AG10803 (cell line): ENCODE measurements around the gene SMAD6.

Experiments
- DNase-seq: peaks from one replicate; pipeline ENCODE4 v3.0.0; 2010; ENCODE audit warnings: low read depth
- H3K4me3 ChIP-seq: 2 replicates; pipeline ENCODE4 v1.5.1; 2011; ENCODE audit warnings: mild to moderate bottlenecking, low read length, control low read depth
- CTCF ChIP-seq: conservative IDR thresholded peaks from 2 replicates; pipeline ENCODE4 v1.5.1; 2011; ENCODE audit warnings: mild to moderate bottlenecking, low read length, control low read depth, inconsistent platforms

Gene SMAD6

GRCh38 chr15:66780973-66781718 lies 79.1 kb downstream of the SMAD6 start:
- TF ChIP-seq CTCF = no peak

GRCh38 chr15:66782785-66783184 lies 80.7 kb downstream of the SMAD6 start:
- TF ChIP-seq CTCF = no peak
- no peak overlapping the region for H3K4me3 ChIP-seq
- DNase-seq = no peak

More at GRCh38 chr15:66780973-66781718, 79.1 kb downstream of the SMAD6 start:
- DNase-seq = no peak
- no peak overlapping the region for H3K4me3 ChIP-seq

- TF ChIP-seq CTCF = no peak
- DNase-seq = no peak
- H3K4me3 ChIP-seq = no peak overlapping the region
Measured at GRCh38 chr15:66783314-66783713, 81.3 kb downstream of the SMAD6 start.

- DNase-seq = no peak
- no peak for TF ChIP-seq CTCF
- H3K4me3 ChIP-seq = no peak overlapping the region
Measured at GRCh38 chr15:66783725-66784124, 81.7 kb downstream of the SMAD6 start.

GRCh38 chr15:66784174-66784573 lies 82.1 kb downstream of the SMAD6 start:
- no peak overlapping the region for H3K4me3 ChIP-seq
- TF ChIP-seq CTCF = no peak
- no peak for DNase-seq

- peak; percentile 63 for DNase-seq
- no peak overlapping the region for H3K4me3 ChIP-seq
- no peak for TF ChIP-seq CTCF
Measured at GRCh38 chr15:66785637-66786036, 83.6 kb downstream of the SMAD6 start.

GRCh38 chr15:66786222-66786621 lies 84.2 kb downstream of the SMAD6 start:
- H3K4me3 ChIP-seq = no peak overlapping the region
- TF ChIP-seq CTCF = no peak
- no peak for DNase-seq
